AML-193 (cell line): ENCODE results near the gene TRMT61A.

ENCODE experiments used
- DNase-seq, 2 experiments: peaks; one replicate each; lab custom pipeline; 2025; lab: John Stamatoyannopoulos, UW

Gene TRMT61A

DNA sequence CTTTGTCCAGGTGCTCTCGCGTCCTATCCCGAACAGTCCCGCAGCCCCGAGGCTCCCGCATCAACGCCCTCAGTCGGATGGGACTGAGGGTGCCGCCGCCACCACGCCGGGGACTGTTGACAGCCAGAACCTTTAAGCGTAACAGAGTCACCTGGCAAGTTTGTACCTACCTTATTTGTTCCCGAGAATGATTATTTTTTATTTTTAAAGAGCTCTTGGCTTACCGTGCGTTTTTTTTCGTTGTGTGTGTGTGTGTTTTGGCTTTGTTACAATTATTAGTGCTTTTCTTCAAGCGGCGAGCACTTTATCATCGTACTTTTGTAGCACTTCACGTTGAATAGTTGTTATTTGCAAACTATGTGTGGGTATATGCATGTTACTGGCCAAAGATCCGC is 34.2 kb downstream of the TRMT61A start:
- no peak for DNase-seq

DNA sequence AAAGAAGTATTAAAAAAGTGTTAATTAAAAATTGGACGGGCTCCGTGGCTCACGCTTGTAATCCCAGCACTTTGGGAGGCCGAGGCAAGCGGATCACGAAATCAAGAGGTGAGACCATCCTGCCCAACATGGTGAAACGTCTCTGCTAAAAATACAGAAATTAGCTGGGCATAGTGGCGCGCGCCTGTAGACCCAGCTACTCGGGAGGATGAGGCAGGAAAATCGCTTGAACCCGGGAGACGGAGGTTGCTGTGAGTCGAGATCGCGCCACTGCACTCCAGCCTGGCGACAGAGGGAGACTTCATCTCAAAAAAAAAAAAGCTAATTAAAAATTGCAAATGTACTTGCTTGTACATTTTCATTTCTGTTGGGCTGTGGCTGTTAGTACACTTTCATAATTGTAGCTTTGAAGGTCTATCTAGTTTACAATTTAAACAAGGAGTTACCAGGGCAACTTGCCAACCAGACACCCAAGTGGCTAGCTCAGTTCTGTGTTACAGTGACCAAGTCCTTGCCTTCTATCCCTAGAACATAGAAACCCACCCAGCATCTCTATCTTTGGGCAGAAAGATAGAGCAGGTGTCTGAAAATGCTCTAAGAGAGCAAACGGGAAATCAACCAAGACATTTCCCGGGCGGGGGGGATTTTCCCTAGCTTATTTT is 35.0 kb downstream of the TRMT61A start:
- DNase-seq = no peak

DNA sequence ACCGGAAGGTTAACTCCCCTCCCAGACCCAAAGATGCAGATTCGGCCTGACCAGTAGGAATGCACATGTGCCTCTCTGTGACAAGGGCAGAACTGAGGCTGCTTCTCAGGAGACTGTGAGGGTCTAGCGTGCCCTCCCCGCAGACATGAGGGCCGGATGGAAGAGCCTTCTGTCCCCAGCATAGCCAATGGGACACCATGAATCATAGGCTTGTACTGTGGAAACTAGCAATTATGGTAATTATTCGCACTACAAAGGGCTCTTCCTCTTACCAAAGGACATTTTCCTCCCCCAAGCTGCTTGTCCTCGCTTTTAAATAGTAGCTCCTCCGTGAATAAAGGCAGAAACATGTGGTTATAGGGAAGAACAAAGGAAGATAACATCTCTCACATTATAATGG is 40.0 kb downstream of the TRMT61A start:
- DNase-seq = no peak

DNA sequence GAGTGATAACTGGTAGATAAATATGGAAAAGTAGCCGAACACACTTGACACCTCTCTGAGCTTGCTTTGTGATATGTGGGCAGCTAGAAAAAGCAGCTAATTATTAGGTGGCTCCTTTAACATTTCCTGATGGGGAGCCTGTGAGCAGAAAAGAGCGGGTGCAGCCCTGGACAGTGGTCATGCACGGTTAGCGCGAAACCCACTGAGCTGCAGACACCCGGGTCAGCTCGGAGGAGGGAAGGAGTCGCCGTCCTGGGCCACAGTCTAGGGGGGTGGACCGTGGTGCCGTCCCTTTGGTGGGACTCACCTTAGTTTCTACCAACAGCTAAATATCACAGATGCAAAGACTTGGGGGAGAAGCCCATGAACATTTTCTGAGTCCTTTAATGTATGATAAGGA is 40.4 kb downstream of the TRMT61A start:
- no peak for DNase-seq

DNA sequence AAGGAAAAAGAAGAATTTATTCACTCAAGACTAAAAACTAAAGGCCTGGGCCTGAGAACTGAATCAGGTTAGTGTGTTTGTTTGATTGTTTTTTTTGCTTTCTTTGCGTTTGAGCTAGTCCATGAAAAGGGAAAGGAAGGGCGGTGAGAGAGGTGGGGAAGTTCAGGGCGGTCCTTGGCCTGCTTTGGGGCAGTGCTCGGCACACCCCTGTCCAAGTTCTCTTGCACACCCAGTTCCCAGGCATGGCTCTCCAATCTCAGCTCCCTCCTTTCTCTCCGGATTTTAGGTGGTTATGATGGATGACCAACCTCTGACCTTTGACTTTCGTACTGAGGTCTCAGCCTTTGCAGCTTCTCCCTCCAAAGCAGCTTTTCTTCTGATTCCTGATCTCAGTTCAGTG is 45.1 kb downstream of the TRMT61A start:
- no peak for DNase-seq

DNA sequence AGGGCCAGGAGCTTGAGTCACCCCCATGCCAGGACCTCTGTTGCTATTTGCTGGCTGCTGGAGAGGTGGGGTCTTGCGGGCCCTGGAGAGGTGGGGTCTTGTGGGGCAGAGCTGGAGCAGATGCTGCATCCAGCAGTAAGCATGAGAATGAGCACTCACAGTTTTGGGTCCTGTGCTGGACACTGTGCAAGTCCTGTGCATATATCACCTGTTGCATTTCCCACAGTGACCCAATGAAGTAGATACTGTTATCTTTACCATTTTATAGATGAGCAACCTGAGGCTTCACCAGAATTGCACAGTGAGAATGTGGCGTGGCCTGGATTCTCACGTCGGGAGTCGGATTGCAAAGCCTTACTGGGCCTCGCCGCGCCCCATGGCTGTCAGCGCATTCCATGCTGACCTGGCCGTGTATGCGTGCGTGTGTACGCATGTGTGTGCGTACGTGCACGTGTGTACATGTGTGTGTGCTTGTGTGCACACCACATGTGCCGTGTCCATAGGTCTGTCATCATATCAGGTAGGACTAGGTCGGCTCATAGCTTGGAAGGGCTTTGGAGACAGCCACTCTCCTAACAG is 45.8 kb downstream of the TRMT61A start:
- no peak for DNase-seq

DNA sequence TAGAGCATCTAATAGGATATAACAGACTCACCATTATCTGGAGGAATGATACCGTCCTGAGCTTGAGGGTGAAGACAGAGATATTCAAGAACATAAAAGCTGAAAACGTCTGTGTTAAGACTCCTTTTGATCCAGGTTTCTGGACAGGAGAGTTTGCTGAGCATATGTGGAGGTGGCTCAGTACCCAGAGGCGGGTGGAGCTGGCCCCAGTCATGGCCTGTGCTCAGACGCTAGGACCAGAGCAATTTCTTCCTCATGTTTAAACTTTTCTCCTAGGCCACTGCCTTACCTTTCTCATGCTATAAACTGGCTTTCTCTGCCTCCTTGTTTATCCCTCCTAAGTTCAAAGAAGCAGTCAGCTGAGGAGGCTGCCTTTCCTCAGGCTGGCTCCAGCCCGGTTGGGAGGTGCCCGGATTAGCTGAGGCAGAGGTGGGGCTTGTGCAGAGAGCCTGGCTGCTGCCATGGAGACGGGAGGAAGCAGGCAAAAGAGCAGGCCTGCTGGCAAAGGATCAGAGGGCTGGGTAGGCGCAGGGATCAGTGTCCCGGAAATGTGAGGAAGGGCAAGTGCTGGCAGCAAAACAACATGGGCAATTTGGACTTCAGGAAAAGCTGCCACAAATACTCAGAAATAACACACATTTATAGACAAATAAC is 47.5 kb downstream of the TRMT61A start:
- DNase-seq = no peak

DNA sequence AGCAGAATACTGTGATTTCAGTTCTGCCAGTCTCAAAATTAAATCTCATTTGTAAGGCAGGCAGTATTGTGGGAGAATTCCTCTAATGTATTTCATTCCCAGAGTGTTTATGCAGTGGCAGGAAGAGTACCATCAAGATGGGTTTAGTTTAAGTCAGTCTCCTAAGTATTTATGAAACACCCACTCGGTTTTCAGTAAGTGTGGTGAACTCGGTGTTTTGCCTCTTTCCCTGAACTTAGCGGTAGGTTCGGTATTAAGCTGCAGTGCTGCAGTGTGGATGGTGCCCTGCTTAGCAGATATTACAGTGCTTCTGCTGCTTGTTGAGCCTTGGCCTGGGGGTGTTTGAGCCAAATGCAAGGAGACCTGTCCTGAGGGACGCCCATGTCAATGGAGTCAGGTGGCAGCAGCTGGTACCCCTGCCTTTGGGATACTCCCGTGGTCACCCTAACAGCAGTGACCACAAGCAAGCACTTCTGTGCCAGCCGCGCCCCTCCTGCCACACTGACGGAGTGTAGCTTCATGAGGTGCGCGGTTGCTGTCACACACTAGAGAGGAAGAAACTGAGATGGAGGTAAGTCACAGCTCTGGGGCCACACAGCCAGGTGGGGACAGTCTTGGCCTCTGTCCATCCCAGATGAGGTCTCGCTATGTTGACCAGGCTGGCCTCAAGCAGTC is 49.5 kb downstream of the TRMT61A start:
- DNase-seq = no peak

DNA sequence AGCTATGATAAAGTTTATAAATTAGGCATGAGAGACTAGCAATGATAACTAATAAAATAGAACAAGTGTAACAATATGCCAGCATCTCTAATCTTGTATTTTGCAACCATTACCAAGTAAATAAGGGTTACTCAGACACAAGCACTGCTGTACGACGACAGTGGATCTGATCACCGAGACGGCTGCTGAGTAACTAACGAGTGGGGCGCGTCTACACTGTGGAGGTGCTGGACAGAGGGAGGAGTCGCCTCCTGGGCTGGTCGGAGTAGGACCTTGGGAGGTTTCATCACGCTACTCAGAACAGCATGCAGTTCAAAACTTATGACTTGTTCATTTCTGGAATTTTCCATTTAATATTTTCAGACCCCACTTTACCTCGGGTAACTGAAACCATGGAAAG is 52.2 kb downstream of the TRMT61A start:
- no peak for DNase-seq

DNA sequence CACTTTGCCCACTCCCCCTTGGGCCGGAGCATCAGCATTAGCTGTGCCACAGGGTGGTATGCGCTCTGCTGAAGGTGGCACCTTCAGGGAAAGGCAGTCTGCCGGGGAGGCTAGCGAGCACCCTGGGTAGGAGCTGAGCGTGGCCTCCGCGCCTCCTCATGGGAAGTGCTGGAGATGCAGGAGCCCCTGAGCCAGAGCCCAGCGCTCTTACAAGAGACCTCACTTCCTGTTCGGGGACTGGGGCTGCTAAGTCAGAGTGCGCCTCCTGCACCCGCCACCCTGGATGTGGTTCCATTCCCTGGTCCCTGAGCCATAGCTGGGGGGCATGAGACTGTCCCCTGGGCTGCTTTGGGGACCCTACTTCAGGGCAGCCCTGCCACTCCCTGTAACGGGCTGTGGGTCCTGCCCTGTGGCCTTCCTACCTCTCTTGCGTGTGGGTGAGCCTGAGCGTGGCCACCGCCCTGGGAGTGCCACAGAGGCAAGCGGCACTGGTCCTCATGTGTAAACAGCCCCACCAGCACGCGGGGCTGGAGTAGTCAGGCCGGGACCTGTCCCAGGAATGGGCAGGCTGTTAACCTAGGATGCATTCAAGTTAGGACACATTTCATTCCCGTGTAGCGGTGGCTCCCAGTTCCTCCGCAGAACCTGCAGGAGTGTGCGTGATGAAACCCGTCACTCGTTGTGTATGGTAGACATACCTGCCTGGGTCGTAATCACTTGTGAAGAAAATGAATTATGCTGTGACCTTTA is 53.1 kb downstream of the TRMT61A start:
- DNase-seq = no peak

DNA sequence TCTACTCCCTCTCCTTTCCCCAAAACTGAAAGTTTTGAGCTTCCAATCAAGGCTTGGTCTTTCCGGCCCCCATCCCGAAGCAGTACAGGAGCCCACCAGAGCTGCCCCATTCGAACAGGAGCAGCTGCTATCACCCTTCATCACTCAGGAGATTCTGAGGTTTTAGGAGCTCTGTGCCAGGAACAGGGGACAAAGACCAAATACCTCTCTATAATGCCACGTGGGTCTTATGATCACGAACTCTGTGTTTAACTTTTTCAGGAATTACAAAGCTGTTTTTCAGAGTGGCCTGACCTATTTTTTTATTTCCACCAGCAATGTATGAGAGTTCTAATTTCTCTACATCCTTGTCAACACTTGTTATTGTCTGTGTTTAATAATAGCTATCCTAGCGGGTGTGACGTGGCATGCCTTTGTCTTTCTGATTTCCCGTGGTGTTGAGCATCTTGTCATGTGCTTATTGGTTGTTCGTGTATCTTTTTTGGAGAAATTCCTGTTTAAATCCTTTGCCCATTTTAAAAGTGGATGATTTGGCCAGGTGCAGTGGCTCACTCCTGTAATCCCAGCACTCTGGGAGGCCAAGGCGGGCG is 55.4 kb downstream of the TRMT61A start:
- no peak for DNase-seq
